ENCODE data around the gene RHBDL1.

DNA sequence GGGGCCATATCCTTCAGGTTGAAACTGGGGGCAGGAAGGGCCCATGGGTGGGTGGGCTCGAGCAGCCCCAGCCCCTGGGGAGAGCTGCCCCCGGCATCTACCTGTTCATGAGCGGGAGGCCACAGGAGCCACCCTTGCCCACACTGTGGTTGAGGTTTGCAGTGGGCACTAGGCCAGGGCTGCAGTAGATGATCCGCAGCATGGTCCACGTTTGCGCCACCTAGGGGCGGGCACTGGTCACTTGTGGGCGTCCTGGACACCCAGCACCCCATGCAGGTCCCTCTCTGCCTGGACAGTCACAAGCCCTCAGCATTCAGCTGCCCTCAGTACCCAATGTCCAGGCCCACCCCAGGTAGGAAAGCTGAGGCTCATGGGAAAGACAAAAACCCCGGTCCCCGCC is 10.5 kb downstream of the RHBDL1 start:
- TF ChIP-seq CTCF (IDR thresholded peaks at IDR 0.05) (no peak), POLR2A (IDR thresholded peaks at IDR 0.05) (no peak)

Measured in uterus (tissue), 2 donors.